Stimulated activated CD4-positive, alpha-beta T cell treated with anti-CD3 and anti-CD28 coated beads, Interleukin-1b, Interleukin-23, amount 100 ng/mL, for 1 hour (primary cell): ENCODE data around the gene ABTB1.

Experiments
- DNase-seq, 2 donors: peaks; one replicate each; pipeline ENCODE4 v3.0.0-alpha.2; 2020; ENCODE audit warnings: low read depth in 2 of 2

ABTB1 gene

GRCh38 chr3:127672429-127673190 lies at the start of gene ABTB1:
TSS of gene ABTB1 (plus strand) at chr3:127672952. CDS start at chr3:127673026, 74 bp downstream.
- peak; percentile 70 to 75 for DNase-seq

DNA sequence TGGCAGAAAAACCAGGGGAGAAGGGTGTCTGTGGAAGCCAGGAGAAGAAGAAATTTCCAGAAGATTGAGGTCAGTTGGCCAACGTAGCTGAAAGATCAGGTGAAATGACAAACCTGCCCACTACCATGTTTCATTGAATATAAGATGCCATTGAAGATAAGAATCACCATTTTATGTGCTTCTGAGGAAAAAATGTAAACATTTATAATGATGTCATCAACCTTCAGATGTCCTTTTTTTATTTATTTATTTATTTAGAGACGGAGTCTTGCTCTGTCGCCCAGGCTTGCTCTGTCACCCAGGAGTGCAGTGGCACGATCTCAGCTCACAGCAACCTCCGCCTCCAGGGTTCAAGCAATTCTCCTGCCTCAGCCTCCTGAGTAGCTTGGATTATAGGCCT lies 48.7 kb upstream of the ABTB1 start:
- DNase-seq: no peak

DNA sequence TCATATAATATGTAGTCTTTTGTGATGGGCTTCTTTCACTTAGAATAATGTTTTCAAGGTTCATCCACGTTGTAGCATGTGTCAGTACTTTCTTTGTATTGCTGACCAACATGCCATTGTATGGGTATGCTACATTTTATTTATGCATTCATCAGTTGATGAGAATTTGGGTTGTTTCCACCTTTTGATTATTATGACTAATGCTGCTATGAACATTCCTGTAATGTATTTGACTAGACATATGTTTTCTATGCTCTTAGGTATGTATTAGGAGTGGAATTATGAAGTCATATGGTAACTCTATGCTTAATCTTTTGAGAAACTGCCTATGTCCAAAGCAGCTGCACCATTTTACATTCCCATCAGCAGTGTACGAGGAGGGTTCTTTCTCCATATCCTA lies 46.9 kb upstream of the ABTB1 start:
- no peak for DNase-seq

GRCh38 chr3:127628426-127628787 lies 44.3 kb upstream of the ABTB1 start:
- no peak for DNase-seq

DNA sequence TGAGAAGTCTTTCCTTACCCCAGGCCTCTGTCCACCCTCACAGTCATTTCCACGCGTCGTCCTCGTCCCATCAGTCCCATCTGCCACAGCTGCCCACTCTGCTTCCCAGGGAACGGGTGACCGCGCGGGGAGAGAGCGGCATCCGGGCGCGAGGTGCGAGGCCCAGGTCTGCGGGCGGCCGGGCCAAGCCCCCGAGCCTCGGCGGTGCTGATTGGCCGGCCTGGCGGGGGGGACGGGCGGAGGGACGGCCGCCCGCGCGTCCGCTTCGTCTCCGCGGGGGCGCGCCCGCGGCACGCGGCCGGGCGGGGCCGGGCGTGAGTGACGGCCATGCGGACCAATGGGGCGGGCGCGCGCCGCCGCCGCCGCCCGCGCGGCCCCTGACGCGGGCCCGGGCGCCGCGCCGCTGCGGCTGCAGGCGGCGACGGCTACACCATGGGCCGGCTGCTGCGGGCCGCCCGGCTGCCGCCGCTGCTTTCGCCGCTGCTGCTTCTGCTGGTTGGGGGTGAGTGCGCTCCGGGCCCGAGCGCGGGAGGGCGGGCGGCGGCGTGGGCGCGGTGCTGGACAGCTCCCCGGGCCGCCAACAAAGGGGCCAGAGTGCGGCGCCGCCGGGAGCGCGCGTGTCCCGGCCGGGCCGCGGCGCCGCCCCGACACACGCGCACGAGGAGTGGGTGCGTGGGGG lies 43.8 kb upstream of the ABTB1 start, which contains the start of gene PODXL2:
Gene PODXL2, plus strand, starts transcription at position 398 of the 679 bp plus-strand sequence. Its CDS starts 35 bp downstream, at position 433.
- DNase-seq: no peak

DNA sequence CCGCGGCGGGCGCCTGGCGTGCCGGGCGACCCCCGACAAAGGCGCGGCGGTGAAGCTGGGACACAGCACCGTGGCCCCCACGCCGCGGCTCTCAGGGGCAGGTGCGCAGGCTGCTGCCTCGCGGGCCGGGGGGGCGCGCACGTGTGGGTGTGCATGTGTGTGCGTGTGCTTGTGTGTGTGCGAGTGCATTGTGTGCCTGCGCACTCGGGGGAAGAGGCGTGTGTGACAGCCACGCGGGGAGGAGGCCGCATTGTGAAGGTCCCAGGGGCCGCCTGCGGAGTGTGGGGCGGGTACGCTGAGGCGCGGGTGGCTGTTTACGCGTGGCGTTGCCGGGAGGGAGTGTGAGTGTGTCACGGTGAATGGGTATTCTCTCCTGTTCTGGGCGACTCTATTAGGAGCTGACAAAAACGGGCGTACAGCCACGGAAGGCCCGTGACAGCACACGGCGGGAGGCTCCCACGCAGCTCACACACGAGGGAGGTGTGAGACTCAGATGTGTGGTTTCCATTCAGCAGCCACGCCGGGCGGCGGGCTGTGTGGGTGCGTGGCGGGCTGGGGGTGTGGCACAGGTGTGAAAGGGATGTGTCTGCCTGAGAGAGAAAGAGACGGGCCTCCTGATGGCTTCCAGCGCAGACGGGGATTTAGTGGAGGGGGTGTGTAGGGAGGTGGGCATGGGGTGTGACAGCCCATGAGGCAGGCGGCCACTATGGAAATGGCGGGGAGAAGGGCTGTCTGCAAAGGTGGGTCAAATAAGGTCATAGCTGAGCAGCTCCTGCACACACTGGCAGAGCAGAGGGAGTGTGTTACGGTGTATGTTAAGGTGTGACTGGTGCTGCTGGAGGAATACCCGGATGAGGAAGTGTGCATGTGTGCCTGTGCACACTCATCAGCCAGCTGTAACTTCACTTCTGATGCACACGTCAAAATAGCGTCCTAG lies 43.0 kb upstream of the ABTB1 start:
- no peak for DNase-seq

- no peak for DNase-seq
Measured at GRCh38 chr3:127630811-127631714, 41.7 kb upstream of the ABTB1 start.

DNA sequence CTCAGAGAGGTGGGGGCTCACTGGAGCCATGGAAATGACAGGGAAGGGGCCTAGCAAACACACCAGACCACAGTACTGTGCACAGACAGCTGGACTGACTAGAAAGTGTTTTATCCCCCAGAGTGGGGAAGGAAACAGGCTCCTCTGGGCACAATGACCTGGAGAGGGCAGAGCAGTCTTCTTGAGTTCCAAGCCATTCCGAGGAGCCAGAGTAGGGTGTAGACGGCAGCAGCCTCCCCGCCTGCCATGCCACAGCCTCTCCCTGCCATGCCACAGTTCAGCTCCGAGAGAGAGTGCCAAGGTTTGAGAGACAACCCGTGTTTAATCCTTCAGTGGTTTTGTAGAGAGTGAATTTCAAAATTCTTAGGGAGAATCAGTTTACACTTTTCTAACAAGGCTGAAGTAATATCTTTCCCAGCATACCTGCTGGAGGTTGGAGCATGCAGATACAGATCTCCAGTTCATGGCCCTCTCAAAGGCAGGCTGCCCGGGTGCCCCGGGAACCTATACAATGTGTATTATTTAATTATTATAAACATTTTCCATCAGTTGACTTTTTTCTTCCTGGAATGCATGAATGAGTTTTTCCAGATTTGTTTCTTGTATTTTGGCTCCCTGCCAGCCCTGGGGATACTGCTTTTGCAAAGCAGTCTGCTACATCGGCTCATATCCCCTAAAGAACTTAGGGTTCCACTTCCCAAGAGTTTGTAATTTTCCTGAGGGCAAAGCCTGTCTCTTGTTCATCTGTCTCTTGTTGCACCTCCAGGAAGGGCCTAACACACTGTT lies 40.5 kb upstream of the ABTB1 start:
- no peak for DNase-seq

DNA sequence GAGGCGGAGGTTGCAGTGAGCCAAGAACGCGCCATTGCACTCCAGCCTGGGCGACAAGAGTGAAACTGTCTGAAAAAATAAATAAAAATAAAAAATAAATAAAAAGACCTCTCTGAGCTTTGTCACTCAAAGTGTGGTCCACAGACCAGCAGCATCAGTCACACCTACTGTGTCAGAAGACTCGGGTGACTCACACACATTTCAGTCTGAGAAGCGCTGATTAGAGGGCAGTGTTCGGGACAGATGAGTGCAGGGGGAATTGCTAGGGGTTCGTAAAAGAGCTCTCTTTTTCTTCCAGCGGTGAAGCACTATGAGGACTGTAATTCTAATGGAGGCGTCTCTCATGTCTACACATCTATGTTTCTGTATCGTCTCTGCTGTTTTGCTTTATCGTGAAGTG lies 38.1 kb upstream of the ABTB1 start:
- DNase-seq: no peak

- no peak for DNase-seq
Measured at GRCh38 chr3:127637546-127637945, 35.2 kb upstream of the ABTB1 start.

DNA sequence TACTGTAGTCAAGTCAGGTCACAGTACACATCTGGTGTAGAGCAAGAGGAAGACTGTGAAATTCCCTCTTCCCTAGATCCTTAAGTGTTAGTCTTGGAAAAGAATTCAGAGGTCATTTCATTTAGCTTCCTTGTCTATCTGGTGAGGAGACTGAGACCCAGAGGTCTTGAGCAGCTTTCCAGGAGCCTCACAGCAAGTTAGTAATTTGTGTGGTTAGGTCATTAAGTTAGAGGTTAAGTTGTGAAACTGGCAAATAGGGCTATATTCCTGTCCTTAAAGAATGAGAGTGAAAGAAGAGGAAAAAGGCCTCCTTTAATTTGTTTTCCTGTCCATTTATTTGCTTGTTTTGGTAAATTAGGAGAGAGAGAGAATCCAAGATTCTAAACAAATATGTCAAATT lies 34.8 kb upstream of the ABTB1 start:
- DNase-seq: no peak

DNA sequence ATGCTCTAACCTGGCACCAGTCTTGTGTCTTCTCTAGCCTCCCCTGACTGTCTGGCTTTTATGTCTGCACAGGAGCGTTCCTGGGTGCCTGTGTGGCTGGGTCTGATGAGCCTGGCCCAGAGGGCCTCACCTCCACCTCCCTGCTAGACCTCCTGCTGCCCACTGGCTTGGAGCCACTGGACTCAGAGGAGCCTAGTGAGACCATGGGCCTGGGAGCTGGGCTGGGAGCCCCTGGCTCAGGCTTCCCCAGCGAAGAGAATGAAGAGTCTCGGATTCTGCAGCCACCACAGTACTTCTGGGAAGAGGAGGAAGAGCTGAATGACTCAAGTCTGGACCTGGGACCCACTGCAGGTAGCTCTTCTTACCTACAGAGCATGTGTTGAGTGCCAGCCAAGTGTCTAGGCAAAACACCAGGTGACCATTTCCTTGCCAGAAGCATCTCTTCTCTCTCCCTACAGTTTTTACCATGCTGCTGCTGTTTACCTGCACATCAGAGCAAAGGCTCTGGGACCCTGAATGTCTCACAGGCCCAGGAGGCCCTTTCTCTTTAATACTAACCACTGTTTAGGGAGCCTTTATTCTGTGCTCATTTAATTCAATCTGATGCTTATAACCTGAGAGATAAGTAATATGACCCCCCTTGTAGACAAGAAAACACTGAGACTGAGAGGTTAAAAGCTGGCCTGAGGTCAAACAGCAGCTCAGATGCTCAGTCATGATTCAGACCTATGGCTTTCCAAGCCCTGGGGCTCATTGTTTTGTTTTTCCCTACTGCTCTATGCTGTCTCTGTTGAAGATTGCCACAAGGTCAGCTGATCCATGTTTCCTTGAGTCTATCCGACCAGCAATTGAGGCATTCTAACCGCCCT lies 33.3 kb upstream of the ABTB1 start:
- DNase-seq: no peak

DNA sequence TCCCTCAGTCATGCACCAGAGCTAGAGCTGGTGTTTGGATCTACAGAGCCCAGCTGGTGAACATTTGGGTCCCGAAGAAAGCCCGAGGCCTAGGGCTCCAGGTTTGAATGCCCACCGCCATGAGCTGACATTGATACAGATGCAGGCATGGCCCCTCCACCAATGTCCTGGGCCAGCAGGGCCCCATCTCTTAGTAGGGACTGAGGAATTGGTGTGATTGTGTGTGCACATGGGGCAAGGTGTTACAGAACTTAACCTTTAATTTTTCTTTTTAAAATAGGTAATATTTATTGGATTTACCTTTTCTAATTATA lies 32.8 kb upstream of the ABTB1 start:
- DNase-seq: no peak

DNA sequence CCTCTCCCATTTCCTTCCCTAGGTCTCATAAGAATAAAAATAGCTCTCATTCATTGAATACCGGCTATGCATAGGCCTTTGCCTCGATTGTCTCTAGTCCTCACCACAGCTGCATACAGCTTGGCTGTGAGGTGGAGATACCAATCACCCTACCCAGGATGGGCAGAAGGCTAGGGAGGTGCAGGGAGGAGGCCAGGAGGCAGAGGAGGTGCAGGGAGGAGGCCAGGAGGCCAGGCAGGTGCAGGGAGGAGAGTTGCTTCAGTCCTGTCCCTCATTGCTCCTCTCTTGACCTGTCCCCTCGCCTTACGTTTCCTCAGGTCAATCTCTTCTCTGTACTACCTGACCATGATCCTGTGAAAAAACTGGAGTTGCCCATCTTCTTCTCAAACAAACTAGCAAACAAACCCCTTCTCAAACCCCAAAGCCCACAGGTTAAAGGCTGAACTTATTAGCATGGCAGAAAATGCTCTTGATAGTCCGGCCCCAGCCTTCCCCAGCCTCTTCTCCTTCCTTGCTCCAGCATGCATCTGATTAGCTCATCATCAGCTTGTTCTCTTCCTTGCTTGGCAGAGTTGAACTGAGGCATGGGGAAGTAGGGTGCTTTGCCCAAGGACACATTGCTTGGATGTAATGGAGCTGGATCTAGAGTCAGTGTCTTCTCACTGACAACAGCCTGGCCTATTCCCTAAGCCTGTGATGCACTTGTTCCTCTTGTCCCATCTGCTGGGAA lies 27.9 kb upstream of the ABTB1 start:
- DNase-seq: no peak

- DNase-seq: no peak
Measured at GRCh38 chr3:127645371-127646015, 27.3 kb upstream of the ABTB1 start.

DNA sequence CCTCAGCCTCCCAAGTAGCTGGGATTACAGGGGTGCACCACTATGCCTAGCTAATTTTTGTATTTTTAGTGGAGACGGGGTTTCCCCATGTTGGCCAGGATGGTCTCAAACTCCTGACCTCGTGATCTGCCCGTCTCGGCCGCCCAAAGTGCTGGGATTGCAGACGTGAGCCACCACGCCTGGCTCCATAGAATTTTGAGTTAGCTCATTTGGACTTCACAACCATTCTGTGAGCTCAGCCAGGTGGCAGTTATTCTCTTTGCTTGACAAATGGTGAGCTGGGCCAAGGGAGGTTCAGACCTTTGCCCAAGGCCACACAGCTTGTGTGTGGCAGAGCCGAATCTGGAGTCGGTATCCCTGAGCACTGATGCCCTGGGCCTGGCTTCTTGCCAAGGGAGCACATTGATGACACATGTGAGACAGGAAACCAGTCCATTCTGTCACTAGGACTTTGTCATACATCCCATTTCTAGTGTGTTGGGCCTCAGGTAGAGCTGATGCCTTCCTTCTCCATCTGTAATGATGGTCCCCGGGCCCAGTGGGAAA lies 26.2 kb upstream of the ABTB1 start:
- DNase-seq: no peak

DNA sequence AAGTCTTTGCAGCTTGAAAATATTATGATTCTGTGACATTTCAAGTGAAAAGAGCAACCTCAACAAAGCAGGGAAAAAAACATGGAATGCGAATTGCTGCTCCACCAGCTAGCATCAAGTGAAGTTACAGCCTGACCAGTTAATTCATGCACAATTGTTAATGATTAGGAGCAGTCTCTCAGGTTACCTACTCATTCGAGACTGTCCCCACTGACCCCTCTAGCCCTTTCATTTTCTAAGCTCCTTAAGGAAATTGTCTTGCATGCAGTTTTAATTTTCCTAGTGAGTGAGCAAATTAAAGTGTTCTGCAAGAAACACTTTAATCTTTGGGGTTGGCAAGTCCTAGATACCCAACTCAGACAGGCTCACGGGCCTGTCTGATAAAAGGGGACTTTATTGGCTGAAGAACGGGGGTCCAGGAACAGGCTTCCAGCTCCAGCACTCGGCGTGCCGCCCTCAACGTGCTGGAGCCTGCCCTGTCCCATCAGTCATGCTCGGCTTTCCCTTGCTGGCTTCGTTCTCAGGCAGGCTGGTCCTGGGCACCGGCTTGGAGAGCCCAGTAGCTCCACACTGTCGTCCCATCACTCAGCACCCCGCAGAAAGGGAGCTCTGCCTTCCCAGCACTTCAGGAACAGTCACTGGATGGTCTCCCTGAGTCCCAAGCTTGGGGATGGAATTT lies 25.4 kb upstream of the ABTB1 start:
- DNase-seq: no peak

GRCh38 chr3:127647845-127648204 lies 24.9 kb upstream of the ABTB1 start:
- DNase-seq: no peak
